B cell (primary cell): ENCODE measurements around the gene PLPP7. TPM values are rescaled to one million over a fixed set of nuclear protein-coding genes. Genes with fewer than 3 reads are reported as not detected.

Source experiments
- ATAC-seq: fragments of 200-7000 bp; cut with Tn5 transposase; one replicate; pipeline ENCODE4 v1.10.0; 2021; ENCODE audit warnings: low read depth, mild to moderate bottlenecking, moderate number of reproducible peaks, moderate library complexity
- CTCF ChIA-PET: fragments of 350-600 bp; sonication (Branson Sonifier 250); formaldehyde crosslinking; loops from one replicate; lab custom pipeline; 2021; ENCODE audit warnings: antibody characterized with exemption, inconsistent platforms; lab: Charles Lee
- POLR2A ChIA-PET: fragments of 350-600 bp; sonication (Branson Sonifier 250); formaldehyde crosslinking; loops from one replicate; lab custom pipeline; 2021; ENCODE audit warnings: antibody characterized with exemption; lab: Charles Lee
- DNase-seq: peaks from one replicate; pipeline ENCODE4 v3.0.0; 2013
- H2AFZ ChIP-seq: 2 replicates; pipeline ENCODE4 v1.6.1; 2012; ENCODE audit warnings: mild to moderate bottlenecking, low read depth, low read length; ENCODE audit not compliant: insufficient read depth, poor library complexity, severe bottlenecking
- H3K27ac ChIP-seq, 2 donors: 1 replicate in 1 of 2; 2 replicates in 1 of 2; pipeline ENCODE4 v1.5.1; 2012 to 2013; ENCODE audit warnings: low read length in 2 of 2, mild to moderate bottlenecking in 2 of 2, moderate library complexity in 1 of 2
- H3K27me3 ChIP-seq, 4 experiments: fragments of 200-600 bp in 1 of 4; sonication (generic) in 1 of 4; replicated peaks in 1 of 4; 1 replicate in 2 of 4; 2 replicates in 2 of 4; pipeline versions ENCODE4 v1.6.1 to v1.7.0; 2013 to 2016; ENCODE audit warnings: low read length in 3 of 4, mild to moderate bottlenecking in 2 of 4, mixed read lengths in 1 of 4, moderate library complexity in 1 of 4; ENCODE audit not compliant: insufficient read depth in 4 of 4, control insufficient read depth in 3 of 4; ENCODE audit errors: control extremely low read depth in 1 of 4
- H3K36me3 ChIP-seq, 2 experiments: replicated peaks in 1 of 2; 1 replicate in 1 of 2; 2 replicates in 1 of 2; pipeline versions ENCODE4 v1.6.1 to v1.7.1; 2013; ENCODE audit warnings: low read length in 1 of 2; ENCODE audit not compliant: insufficient read depth in 2 of 2, control insufficient read depth in 1 of 2; ENCODE audit errors: control extremely low read depth in 1 of 2, extremely low read depth in 1 of 2
- H3K4me1 ChIP-seq, 2 donors: fragments of 200-600 bp in 1 of 2; sonication (generic) in 1 of 2; 1 replicate in 1 of 2; 2 replicates in 1 of 2; pipeline versions ENCODE4 v1.5.1 to v1.6.1; 2013 to 2017; ENCODE audit warnings: low read length in 2 of 2; ENCODE audit not compliant: control insufficient read depth in 2 of 2, insufficient read depth in 2 of 2
- H3K4me2 ChIP-seq: replicated peaks from 2 replicates; pipeline ENCODE3; 2012; ENCODE audit warnings: mild to moderate bottlenecking, low read depth, low read length; ENCODE audit not compliant: poor library complexity, severe bottlenecking
- H3K4me3 ChIP-seq, 5 experiments: fragments of 200-600 bp in 1 of 5; sonication (generic) in 1 of 5; 1 replicate in 3 of 5; 2 replicates in 2 of 5; pipeline versions ENCODE4 v1.5.1 to v1.7.0; 2011 to 2016; ENCODE audit warnings: low read length in 4 of 5, mild to moderate bottlenecking in 4 of 5, low read depth in 2 of 5, control low read depth in 1 of 5, moderate library complexity in 1 of 5; ENCODE audit not compliant: insufficient read depth in 1 of 5; ENCODE audit errors: control extremely low read depth in 1 of 5, extremely low read depth in 1 of 5
- H3K79me2 ChIP-seq: fragments of 200-600 bp; sonication (generic); one replicate; pipeline ENCODE4 v1.6.0; 2016; ENCODE audit warnings: low read length; ENCODE audit not compliant: control insufficient read depth, insufficient read depth
- H3K9ac ChIP-seq: fragments of 200-600 bp; sonication (generic); 2 replicates; pipeline ENCODE4 v1.6.1; 2017; ENCODE audit warnings: mild to moderate bottlenecking, low read length, moderate library complexity
- H3K9me3 ChIP-seq, 3 donors: one replicate each; pipeline versions ENCODE4 v1.6.1 to v1.7.1; 2013; ENCODE audit warnings: low read length in 2 of 3; ENCODE audit not compliant: control insufficient read depth in 2 of 3, insufficient read depth in 1 of 3; ENCODE audit errors: control extremely low read depth in 1 of 3
- H4K20me1 ChIP-seq: 2 replicates; pipeline ENCODE4 v1.6.0; 2012; ENCODE audit warnings: mild to moderate bottlenecking, low read length; ENCODE audit not compliant: insufficient read depth, control insufficient read depth, poor library complexity, severe bottlenecking
- H3K27ac Mint-ChIP-seq: one replicate; pipeline ENCODE4 v1.8.0; 2021; ENCODE audit warnings: mixed read lengths
- H3K27me3 Mint-ChIP-seq: one replicate; pipeline ENCODE4 v1.8.0; 2021; ENCODE audit warnings: mixed read lengths
- H3K4me1 Mint-ChIP-seq: one replicate; pipeline ENCODE4 v1.8.0; 2021; ENCODE audit warnings: mixed read lengths
- H3K4me3 Mint-ChIP-seq: one replicate; pipeline ENCODE4 v1.8.0; 2021; ENCODE audit warnings: mixed read lengths
- H3K9me3 Mint-ChIP-seq: one replicate; pipeline ENCODE4 v1.8.0; 2022; ENCODE audit warnings: mixed read lengths; ENCODE audit not compliant: insufficient read depth
- CTCF ChIP-seq: fragments of 200-600 bp; IDR thresholded peaks from one replicate; pipeline ENCODE4 v1.8.0; 2022; ENCODE audit warnings: antibody characterized with exemption, mild to moderate bottlenecking
- EZH2 ChIP-seq: IDR thresholded peaks from 2 replicates; pipeline ENCODE4 v1.6.1; 2012; ENCODE audit warnings: borderline replicate concordance, low read depth, mild to moderate bottlenecking, moderate library complexity, low read length; ENCODE audit not compliant: insufficient read depth, poor library complexity, severe bottlenecking
- WGBS: methylation state at CpG from one replicate; pipeline ENCODE4 v1.1.5; 2013; ENCODE audit warnings: missing lambda C conversion rate; ENCODE audit not compliant: insufficient coverage; 5-methylcytosine and 5-hydroxymethylcytosine counted together
- intact Hi-C: fragments of 100-400 bp; cut with micrococcal nuclease; formaldehyde crosslinking; loops from one replicate; pipeline ENCODE4 v1.10.0; 2022
- polyA plus RNA-seq: library from polyadenylated mRNA; depleted of rRNA; stranded (reverse); fragments of >200 nt; gene quantifications from 2 replicates; pipeline ENCODE4 v1.2.3, GENCODE V29; 2012
- total RNA-seq, 2 donors: library from RNA; stranded (reverse); fragments of 120-200 nt in 1 of 2; gene quantifications; 1 replicate in 1 of 2; 2 replicates in 1 of 2; pipeline versions ENCODE4 v1.2.3 to v1.2.4, GENCODE V29; 2013 to 2022

The PLPP7 gene
- total and polyA plus RNA-seq, 2 donors (not counting 1 experiment from before 2014, with no cell fraction given): 0.57 to 2.0 TPM

- Mint-ChIP-seq H3K27ac (no peak overlapping the region), H3K27me3 (no peaks in the 10 kb centered on the region), H3K4me3 (no peak overlapping the region), H3K4me1 (peaks cover under 1% of the 10 kb centered on the region), H3K9me3 (peaks cover 3% of the 10 kb centered on the region)
- Histone ChIP-seq H3K4me1 (peaks cover 0 to 2% of the 10 kb centered on the region in 2 donors), H3K9me3 (no peaks in the 10 kb centered on the region), H3K79me2 (no peaks in the 10 kb centered on the region), H3K36me3 (no peaks in the 10 kb centered on the region), H3K27ac (no peak overlapping the region), H3K4me2 (no peak overlapping the region), H2AFZ (no peak overlapping the region), H3K9ac (no peak overlapping the region), H3K4me3 (no peak overlapping the region), H3K27me3 (no peaks in the 10 kb centered on the region), H4K20me1 (no peaks in the 10 kb centered on the region)
- ChIA-PET POLR2A (no interaction called here), CTCF (interaction anchor here (0.8 to 1.0 kb wide), 2 partner anchors 29 to 90 kb away, joined by 3 read pairs; no protein-coding TSS in a partner anchor)
- DNase-seq (no peak), ATAC-seq (no peak)
- TF ChIP-seq CTCF (no peak), EZH2 (no peak)
- 100% methylated on average over 1 of the region's 4 CpGs for WGBS
- intact Hi-C loops: no loop called here
Observed at GRCh38 chr9:131246618-131247017, 42.9 kb upstream of the PLPP7 start.

GRCh38 chr9:131252120-131252519 is 37.4 kb upstream of the PLPP7 start:
- CTCF ChIA-PET: interaction anchor here (1.3 to 14.3 kb wide), 5 partner anchors 9 to 73 kb away, joined by 3 to 158 read pairs (median 8); partner anchors contain the start of gene FAM78A
- peaks cover 35% of the 10 kb centered on the region for H3K4me1 Mint-ChIP-seq
- no peaks in the 10 kb centered on the region for H3K27me3 ChIP-seq
- peak overlapping the region; percentile 32 for H3K27ac Mint-ChIP-seq
- peaks cover 48 to 57% of the 10 kb centered on the region in 2 donors for H3K4me1 ChIP-seq
- H3K36me3 ChIP-seq: no peaks in the 10 kb centered on the region
- H3K4me3 ChIP-seq: peak overlapping the region in 4 of 5 experiments; percentile 33 to 50 (median 36)
- peak overlapping the region; percentile 88 for H3K4me2 ChIP-seq
- peak overlapping the region; percentile 55 for H2AFZ ChIP-seq
- TF ChIP-seq EZH2 (no peak), CTCF (no peak)
- intact Hi-C loops: loop anchor here (1.0 kb wide), 2 partner anchors 10 to 22 kb away; no protein-coding TSS in a partner anchor
- H4K20me1 ChIP-seq: no peaks in the 10 kb centered on the region
- H3K9ac ChIP-seq: peak overlapping the region; percentile 44
- H3K27me3 Mint-ChIP-seq: no peaks in the 10 kb centered on the region
- no peaks in the 10 kb centered on the region for H3K9me3 Mint-ChIP-seq
- peaks cover 23% of the 10 kb centered on the region for H3K79me2 ChIP-seq
- peak overlapping the region; percentile 78 for H3K4me3 Mint-ChIP-seq
- WGBS: 66% methylated on average over 20 of the region's 23 CpGs
- POLR2A ChIA-PET: interaction anchor here (1.0 to 12.1 kb wide), 5 partner anchors 14 to 46 kb away, joined by 4 to 199 read pairs (median 5); partner anchors contain the start of gene FAM78A
- no peaks in the 10 kb centered on the region for H3K9me3 ChIP-seq
- DNase-seq: no peak
- H3K27ac ChIP-seq: peak overlapping the region; percentile 42 to 95
- ATAC-seq: no peak
